GM12878 (cell line): ENCODE data around the gene CHCHD2. TPM values are rescaled to one million over a fixed set of nuclear protein-coding genes. Genes with fewer than 3 reads are reported as not detected.
"Not testable (repeated sequence)": the region's sequence is repeated elsewhere in the genome, so short reads cannot be mapped to it uniquely, and the experiment has no call there.

Source experiments
- ATAC-seq: fragments of 200-7000 bp; cut with Tn5 transposase; 3 replicates; pipeline ENCODE4 v1.9.1; 2020; ENCODE audit warnings: mild to moderate bottlenecking, moderate library complexity
- BruUV-seq: library from RNA; stranded (reverse); fragments of 400-500 nt; replicated peaks from 2 replicates; lab custom pipeline; 2021; lab: Mats Ljungman, UMichigan
- CTCF ChIA-PET: fragments of 300-600 bp; sonication (Branson Sonifier 250); formaldehyde crosslinking; extraction: SDS; loops from one replicate; lab custom pipeline; 2021; ENCODE audit warnings: inconsistent platforms; lab: Yijun Ruan, JAX
- POLR2A ChIA-PET: fragments of 350-600 bp; formaldehyde crosslinking; extraction: SDS; loops from one replicate; lab custom pipeline; 2021; ENCODE audit warnings: inconsistent platforms; lab: Charles Lee
- RAD21 ChIA-PET: fragments of 300-600 bp; sonication (Branson Sonifier 250); formaldehyde crosslinking; loops from one replicate; lab custom pipeline; 2023; ENCODE audit warnings: antibody characterized with exemption; ENCODE audit not compliant: unreplicated experiment; lab: Charles Lee
- SMC1A ChIA-PET: fragments of 300-600 bp; sonication (Branson Sonifier 250); formaldehyde crosslinking; loops from one replicate; lab custom pipeline; 2023; ENCODE audit not compliant: unreplicated experiment, uncharacterized antibody; lab: Charles Lee
- DNase-seq: peaks from one replicate; pipeline ENCODE4 v3.0.0-alpha.2; 2011; ENCODE audit warnings: low read depth, low spot score
- FAIRE-seq: peaks from 3 replicates; lab custom pipeline; 2011; peaks lifted over from hg19 to GRCh38; lab: Jason Lieb, UNC
- H2AFZ ChIP-seq: 2 replicates; pipeline ENCODE4 v1.6.0; 2011; ENCODE audit warnings: low read depth, low read length, control low read depth; ENCODE audit not compliant: control insufficient read depth
- H3K27ac ChIP-seq: 2 replicates; pipeline ENCODE4 v1.5.1; 2011; ENCODE audit warnings: control low read depth; ENCODE audit not compliant: control insufficient read depth, insufficient read depth
- H3K27me3 ChIP-seq, 2 experiments: replicated peaks in 1 of 2; 2 replicates each; pipeline versions ENCODE4 v1.6.0 to v1.6.1; 2011; ENCODE audit warnings: low read length in 1 of 2; ENCODE audit not compliant: control insufficient read depth in 2 of 2, insufficient read depth in 2 of 2
- H3K36me3 ChIP-seq, 2 experiments: 2 replicates each; pipeline ENCODE4 v1.5.1; 2011; ENCODE audit warnings: low read length in 1 of 2; ENCODE audit not compliant: control insufficient read depth in 2 of 2, insufficient read depth in 2 of 2
- H3K4me1 ChIP-seq: 2 replicates; pipeline ENCODE4 v1.6.1; 2011; ENCODE audit warnings: mild to moderate bottlenecking, low read length, moderate library complexity, mixed read lengths; ENCODE audit not compliant: control insufficient read depth, insufficient read depth
- H3K4me2 ChIP-seq: 2 replicates; pipeline ENCODE4 v1.6.0; 2011; ENCODE audit warnings: control low read depth; ENCODE audit not compliant: control insufficient read depth, insufficient read depth
- H3K4me3 ChIP-seq: fragments of 200-600 bp; sonication (generic); 2 replicates; pipeline ENCODE4 v1.5.1; 2016
- H3K79me2 ChIP-seq: 2 replicates; pipeline ENCODE4 v1.6.0; 2011; ENCODE audit warnings: low read length; ENCODE audit not compliant: control insufficient read depth, insufficient read depth
- H3K9ac ChIP-seq: 2 replicates; pipeline ENCODE4 v1.8.0; 2011; ENCODE audit warnings: low read length, control low read depth, mixed read lengths; ENCODE audit not compliant: control insufficient read depth, insufficient read depth
- H3K9me3 ChIP-seq: replicated peaks from 3 replicates; pipeline ENCODE4 v1.5.1; 2011; ENCODE audit warnings: mild to moderate bottlenecking, low read length; ENCODE audit not compliant: control insufficient read depth, insufficient read depth
- H4K20me1 ChIP-seq: 2 replicates; pipeline ENCODE4 v1.6.0; 2011; ENCODE audit not compliant: control insufficient read depth, insufficient read depth
- IRF4 ChIP-seq: IDR thresholded peaks from 2 replicates; pipeline ENCODE4 v1.6.1; 2011; ENCODE audit warnings: low read depth, low read length
- KDM1A ChIP-seq: fragments of 200-600 bp; sonication (generic); IDR thresholded peaks from 2 replicates; pipeline ENCODE4 v1.6.1; 2016; ENCODE audit warnings: borderline replicate concordance
- NFIC ChIP-seq: IDR thresholded peaks from 2 replicates; pipeline ENCODE4 v1.6.1; 2012; ENCODE audit warnings: low read depth, mild to moderate bottlenecking, inconsistent platforms, low read length, moderate library complexity
- POLR2A ChIP-seq: IDR thresholded peaks from 2 replicates; pipeline ENCODE4 v1.6.1; 2011; ENCODE audit warnings: low read depth, mild to moderate bottlenecking, low read length
- SIN3A ChIP-seq: IDR thresholded peaks from 2 replicates; pipeline ENCODE4 v1.6.1; 2012; ENCODE audit warnings: low read depth, low read length, improper control_type of control experiment
- TBL1XR1 ChIP-seq: IDR thresholded peaks from 2 replicates; pipeline ENCODE4 v1.6.1; 2012; ENCODE audit warnings: low read depth, low read length, improper control_type of control experiment
- YBX1 ChIP-seq: fragments of 450-650 bp; IDR thresholded peaks from 2 replicates; pipeline ENCODE4 v1.6.1; 2016; ENCODE audit warnings: antibody characterized with exemption
- WGBS: methylation state at CpG from one replicate; pipeline ENCODE4 v1.1.6; 2016; ENCODE audit warnings: low lambda C conversion rate; ENCODE audit not compliant: insufficient replicate concordance, insufficient coverage; ENCODE audit errors: missing lambda C conversion rate; 5-methylcytosine and 5-hydroxymethylcytosine counted together
- in situ Hi-C: fragments of 300-500 bp; cut with MboI; formaldehyde crosslinking; loops from 9 replicates; pipeline ENCODE4 v1.14.3; 2018; ENCODE audit warnings: mixed read lengths
- intact Hi-C: fragments of 100-400 bp; cut with micrococcal nuclease; formaldehyde crosslinking; loops from one replicate; pipeline ENCODE4 v1.14.2; 2022; ENCODE audit not compliant: unreplicated experiment
- polyA plus RNA-seq, 11 experiments: library from polyadenylated mRNA; depleted of rRNA in 4 of 11; unstranded in 6 of 11; stranded (reverse) in 5 of 11; fragments of >200 nt; fragmentation: Nextera tagmentation in 4 of 11; fragmentation: Illumina TruSeq in 1 of 11; extraction: Ambion mirVana in 4 of 11; extraction: Trizol in 1 of 11; gene quantifications; 1 replicate in 1 of 11; 2 replicates in 10 of 11; pipeline versions ENCODE4 v1.2.1 to v1.2.3, GENCODE V29; 2011 to 2016; ENCODE audit warnings: inconsistent platforms in 2 of 11, missing spikeins in 2 of 11, low read depth in 1 of 11
- total RNA-seq, 4 experiments: library from RNA; depleted of rRNA in 3 of 4; stranded (reverse); fragments of >200 nt in 3 of 4; fragmentation: Illumina TruSeq in 1 of 4; extraction: Trizol in 1 of 4; gene quantifications; 2 replicates each; pipeline versions ENCODE4 v1.2.1 to v1.2.3, GENCODE V29; 2013 to 2021

Gene CHCHD2
- total and polyA plus RNA-seq, 10 of the 15 experiments (the other 5 are each of a cell fraction or from before 2014, with no cell fraction given): 97.8 to 1,291 (median 619) TPM

DNA sequence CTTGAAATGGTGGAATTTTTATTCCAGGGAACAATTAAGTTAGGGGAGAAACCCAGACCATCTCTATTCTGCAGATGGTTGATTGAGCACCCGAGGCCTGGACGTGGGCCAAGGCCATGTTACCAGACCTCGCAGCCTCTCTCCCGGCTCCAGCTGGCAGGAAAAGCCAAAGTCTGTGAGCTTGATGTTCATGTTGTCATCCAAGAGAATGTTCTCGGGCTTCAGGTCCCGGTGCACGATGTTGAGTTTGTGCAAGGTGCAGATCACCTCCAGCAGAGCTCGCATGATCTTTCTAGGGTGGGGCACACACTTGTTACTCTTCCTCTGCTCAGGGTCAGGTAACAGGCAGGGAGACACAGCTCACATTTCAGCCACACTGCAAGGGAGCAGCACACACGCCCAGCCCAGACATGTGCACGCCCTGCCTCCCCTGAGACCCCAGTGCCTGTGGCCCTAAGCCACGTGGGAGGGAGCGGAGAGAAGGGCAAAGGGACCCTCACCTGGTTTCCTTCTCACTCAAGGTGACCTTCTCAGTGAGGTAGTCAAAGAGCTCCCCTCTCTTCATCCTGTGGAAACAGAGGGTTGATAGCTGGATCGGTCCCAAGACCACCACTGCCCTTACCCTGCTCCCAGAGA lies 23.0 kb downstream of the CHCHD2 start:
- TF ChIP-seq TBL1XR1: no peak
- TF ChIP-seq POLR2A: peak; percentile 52
- DNase-seq (no peak), ATAC-seq (no peak), FAIRE-seq (no peak)
- Histone ChIP-seq H4K20me1 (no peaks in the 10 kb centered on the region), H2AFZ (no peak overlapping the region), H3K4me1 (no peaks in the 10 kb centered on the region), H3K9ac (no peak overlapping the region), H3K9me3 (no peaks in the 10 kb centered on the region), H3K4me3 (no peak overlapping the region), H3K27me3 (no peaks in the 10 kb centered on the region), H3K79me2 (no peaks in the 10 kb centered on the region), H3K4me2 (no peak overlapping the region), H3K36me3 (peaks cover 0 to 1% of the 10 kb centered on the region in 2 experiments; a peak in 3 of 4 replicates), H3K27ac (no peak overlapping the region)
- in situ Hi-C loops (no loop called here), intact Hi-C loops (no loop called here)
- ChIA-PET RAD21 (no interaction called here), SMC1A (no interaction called here), POLR2A (no interaction called here), CTCF (no interaction called here)
- BruUV-seq: no TSS peak
- WGBS: 84% methylated on average over 13 of the region's 13 CpGs

DNA sequence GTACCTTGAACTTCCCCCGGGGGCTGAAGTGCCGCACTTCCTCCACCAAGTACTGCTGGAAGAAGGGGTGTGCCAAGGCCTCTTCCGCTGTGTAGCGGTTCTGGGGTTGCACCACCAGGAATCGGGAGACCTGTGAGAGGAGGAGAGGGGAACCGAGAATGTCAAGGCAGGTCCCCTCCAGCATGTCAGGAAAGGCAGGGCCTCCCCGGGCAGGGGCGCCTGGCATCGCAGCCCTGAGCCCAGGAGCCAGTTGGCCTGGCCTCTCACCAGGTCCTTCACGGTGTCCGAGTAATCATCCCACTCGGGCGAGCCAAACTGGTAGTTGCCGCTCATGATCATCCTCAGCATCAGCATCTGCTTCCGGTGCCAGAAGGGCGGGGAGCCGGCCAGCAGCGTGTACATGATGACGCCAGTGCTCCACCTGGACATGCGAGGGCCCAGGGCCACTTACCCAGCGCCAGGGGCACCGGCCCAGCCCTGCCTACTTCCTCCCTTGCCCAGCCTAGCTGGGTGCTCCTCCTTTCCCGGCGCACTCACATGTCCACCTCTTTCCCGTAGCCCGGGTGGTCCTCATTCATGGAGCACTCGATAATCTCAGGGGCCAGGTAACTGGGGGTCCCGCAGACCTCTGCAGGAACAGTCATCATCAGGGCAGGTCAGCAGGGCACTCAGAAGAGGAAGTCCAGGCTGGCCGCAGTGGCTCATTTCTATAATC lies 24.5 kb downstream of the CHCHD2 start:
- RAD21 ChIA-PET: no interaction called here
- peaks cover under 1 to 1% of the 10 kb centered on the region in 2 experiments; a peak in 3 of 4 replicates for H3K36me3 ChIP-seq
- no peaks in the 10 kb centered on the region for H3K79me2 ChIP-seq
- POLR2A ChIA-PET: no interaction called here
- H4K20me1 ChIP-seq: no peaks in the 10 kb centered on the region
- 0 out of 2 replicates have a peak, but pooled peaks have one; percentile 28 for TF ChIP-seq POLR2A
- no peak for TF ChIP-seq YBX1
- no peak for TF ChIP-seq NFIC
- TF ChIP-seq KDM1A: no peak
- no peak for TF ChIP-seq IRF4
- TF ChIP-seq SIN3A: no peak
- no peak for ATAC-seq
- CTCF ChIA-PET: no interaction called here
- no peak for DNase-seq
- H3K27me3 ChIP-seq: no peaks in the 10 kb centered on the region
- no peak overlapping the region for H3K9ac ChIP-seq
- no peaks in the 10 kb centered on the region for H3K4me1 ChIP-seq
- no peak overlapping the region for H3K4me2 ChIP-seq
- H3K9me3 ChIP-seq: no peaks in the 10 kb centered on the region
- BruUV-seq: no TSS peak
- H3K4me3 ChIP-seq: no peak overlapping the region
- H3K27ac ChIP-seq: no peak overlapping the region
- in situ Hi-C loops (no loop called here), intact Hi-C loops (no loop called here)
- WGBS: 95% methylated on average over 29 of the region's 29 CpGs
- H2AFZ ChIP-seq: no peak overlapping the region
- SMC1A ChIA-PET: no interaction called here
- FAIRE-seq: no peak

DNA sequence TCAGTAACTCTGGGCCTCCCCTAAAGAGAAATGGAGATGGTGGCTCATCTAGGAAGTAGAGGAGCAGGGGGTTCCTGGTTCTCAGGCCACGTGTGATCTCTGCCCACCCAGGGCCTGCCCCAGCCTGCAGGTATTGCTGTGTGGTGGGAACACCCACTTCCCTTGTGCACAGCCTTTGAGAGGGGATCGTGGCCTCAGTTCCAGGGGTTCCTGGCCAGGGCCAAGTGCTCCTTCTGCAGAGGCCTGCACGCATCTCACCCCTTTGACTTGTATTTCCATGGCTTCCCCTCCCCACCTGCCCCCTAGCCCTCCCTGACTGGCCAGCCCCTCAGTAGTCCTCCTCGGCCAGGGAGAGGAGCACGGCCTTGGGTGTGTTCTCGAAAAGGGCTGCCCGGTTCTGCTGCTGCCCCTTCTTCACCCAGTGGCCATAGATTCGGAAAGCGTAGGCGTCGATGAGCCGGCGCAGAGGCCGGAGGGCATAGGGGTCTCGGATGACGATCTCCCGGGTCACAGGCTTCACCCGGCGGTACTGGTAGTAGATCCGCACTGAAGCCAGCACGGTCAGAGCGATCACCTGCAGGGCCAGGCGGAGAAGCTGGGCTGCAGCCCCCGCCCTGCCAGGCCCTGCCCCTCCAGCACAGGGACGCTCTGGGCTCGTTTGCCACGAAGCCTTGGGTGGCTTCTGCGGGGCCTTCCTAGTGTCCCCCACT lies 25.4 kb downstream of the CHCHD2 start:
- H3K27ac ChIP-seq, H3K9me3 ChIP-seq, in situ Hi-C loops, H3K79me2 ChIP-seq, H3K9ac ChIP-seq, RAD21 ChIA-PET, H4K20me1 ChIP-seq, H2AFZ ChIP-seq, DNase-seq, ATAC-seq, CTCF ChIA-PET, H3K4me1 ChIP-seq, H3K36me3 ChIP-seq, H3K27me3 ChIP-seq, POLR2A ChIA-PET, SMC1A ChIA-PET, FAIRE-seq, intact Hi-C loops, BruUV-seq, H3K4me2 ChIP-seq, H3K4me3 ChIP-seq: not testable (repeated sequence)
- 93% methylated on average over 19 of the region's 28 CpGs for WGBS
